ENCODE measurements around the gene COX7A2L.

The COX7A2L gene

GRCh38 chr2:42314892-42315468 lies 46.0 kb downstream of the COX7A2L start:
- no peak for DNase-seq

- DNase-seq = no peak
These were observed 48.9 kb downstream of the COX7A2L start for GRCh38 chr2:42312106-42312505.

- DNase-seq = no peak
These were observed 51.0 kb downstream of the COX7A2L start for GRCh38 chr2:42310007-42310515.

- no peak for DNase-seq
These were observed 51.7 kb downstream of the COX7A2L start for GRCh38 chr2:42309366-42309765.

- DNase-seq = no peak
These were observed 53.8 kb downstream of the COX7A2L start for GRCh38 chr2:42307180-42307579.

- DNase-seq = no peak
These were observed 56.8 kb downstream of the COX7A2L start for GRCh38 chr2:42304059-42304713.

- DNase-seq = no peak
These were observed 57.8 kb downstream of the COX7A2L start for GRCh38 chr2:42303252-42303651.

- no peak for DNase-seq
These were observed 60.5 kb downstream of the COX7A2L start for GRCh38 chr2:42300527-42300926.
